Endothelial cell of umbilical vein (primary cell): ENCODE measurements around the gene NTF4.

Source experiments
- EZH2 ChIP-seq: IDR thresholded peaks from 2 replicates; pipeline ENCODE4 v1.6.1; 2012; ENCODE audit warnings: borderline replicate concordance, low read depth, mild to moderate bottlenecking, moderate library complexity, low read length, inconsistent platforms; ENCODE audit not compliant: severe bottlenecking
- FOS ChIP-seq: IDR thresholded peaks from 2 replicates; pipeline ENCODE4 v1.6.1; 2011; ENCODE audit warnings: mild to moderate bottlenecking, low read length, moderate library complexity, borderline replicate concordance; ENCODE audit not compliant: insufficient read depth
- POLR2A ChIP-seq: IDR thresholded peaks from 2 replicates; pipeline ENCODE4 v1.6.1; 2012; ENCODE audit warnings: low read depth, mild to moderate bottlenecking, control low read depth, low read length
- POLR2AphosphoS5 ChIP-seq: IDR thresholded peaks from 2 replicates; pipeline ENCODE4 v1.6.1; 2012; ENCODE audit warnings: low read depth, mild to moderate bottlenecking, control low read depth, low read length, moderate library complexity; ENCODE audit not compliant: insufficient read depth
- TF ChIP-seq, protein P1 (sequence below), 2 donors: IDR thresholded peaks; 1 replicate in 1 of 2; 2 replicates in 1 of 2; pipeline ENCODE4 v1.5.1; 2011; ENCODE audit warnings: low read length in 2 of 2, mild to moderate bottlenecking in 2 of 2, moderate library complexity in 2 of 2, control low read depth in 1 of 2, inconsistent platforms in 1 of 2, low read depth in 1 of 2; ENCODE audit not compliant: insufficient read depth in 1 of 2; ENCODE audit errors: extremely low read depth in 1 of 2
- TF ChIP-seq, protein P2 (sequence below): IDR thresholded peaks from 2 replicates; pipeline ENCODE4 v1.6.1; 2011; ENCODE audit not compliant: insufficient read depth, insufficient read length

DNA sequence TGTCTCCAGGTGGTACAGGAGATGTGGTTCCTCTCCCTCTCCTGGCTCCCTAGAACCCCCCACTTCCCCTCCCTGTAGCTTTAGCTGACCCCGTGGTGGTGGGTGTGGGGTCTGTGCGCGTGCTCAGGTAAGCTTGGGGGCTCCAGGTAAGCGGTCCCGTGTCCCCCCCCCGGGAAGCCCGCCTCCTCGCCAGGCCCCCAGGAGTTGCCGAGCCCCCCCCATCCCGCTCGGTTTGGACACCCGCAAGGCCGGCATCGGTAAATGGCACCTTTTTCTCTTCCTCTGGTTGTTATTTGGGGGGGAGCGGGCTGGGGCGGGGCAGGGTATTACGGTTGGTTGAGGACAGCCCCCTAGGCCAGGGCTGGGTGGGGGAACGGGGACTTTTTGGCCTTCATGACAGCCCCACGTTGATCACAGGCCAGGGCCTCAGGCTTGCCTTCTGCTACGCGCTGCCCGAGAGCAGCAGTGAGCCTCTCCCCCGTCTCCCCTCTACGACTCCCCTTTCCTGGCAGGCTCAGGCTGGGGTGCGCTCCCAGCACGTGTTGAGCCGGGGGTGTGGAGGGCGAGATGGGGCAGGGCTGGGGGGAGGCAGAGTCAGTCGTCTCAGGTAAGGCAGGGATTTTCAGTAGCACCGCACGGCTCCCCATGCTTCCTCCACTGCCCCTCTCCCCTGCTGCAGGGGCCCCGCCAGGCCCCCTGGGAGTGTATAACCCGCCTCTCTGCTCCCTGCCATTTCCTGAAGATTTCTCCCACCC lies 38.9 kb upstream of the NTF4 start:
- TF ChIP-seq POLR2AphosphoS5 (no peak), FOS (no peak), POLR2A (no peak), EZH2 (no peak)
- TF ChIP-seq, protein P1, sequence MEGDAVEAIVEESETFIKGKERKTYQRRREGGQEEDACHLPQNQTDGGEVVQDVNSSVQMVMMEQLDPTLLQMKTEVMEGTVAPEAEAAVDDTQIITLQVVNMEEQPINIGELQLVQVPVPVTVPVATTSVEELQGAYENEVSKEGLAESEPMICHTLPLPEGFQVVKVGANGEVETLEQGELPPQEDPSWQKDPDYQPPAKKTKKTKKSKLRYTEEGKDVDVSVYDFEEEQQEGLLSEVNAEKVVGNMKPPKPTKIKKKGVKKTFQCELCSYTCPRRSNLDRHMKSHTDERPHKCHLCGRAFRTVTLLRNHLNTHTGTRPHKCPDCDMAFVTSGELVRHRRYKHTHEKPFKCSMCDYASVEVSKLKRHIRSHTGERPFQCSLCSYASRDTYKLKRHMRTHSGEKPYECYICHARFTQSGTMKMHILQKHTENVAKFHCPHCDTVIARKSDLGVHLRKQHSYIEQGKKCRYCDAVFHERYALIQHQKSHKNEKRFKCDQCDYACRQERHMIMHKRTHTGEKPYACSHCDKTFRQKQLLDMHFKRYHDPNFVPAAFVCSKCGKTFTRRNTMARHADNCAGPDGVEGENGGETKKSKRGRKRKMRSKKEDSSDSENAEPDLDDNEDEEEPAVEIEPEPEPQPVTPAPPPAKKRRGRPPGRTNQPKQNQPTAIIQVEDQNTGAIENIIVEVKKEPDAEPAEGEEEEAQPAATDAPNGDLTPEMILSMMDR (IDR thresholded peaks at IDR 0.05; ENCODE audit: extremely low read depth in 1 of 2, insufficient read depth in 1 of 2, low read depth in 1 of 2, low read length in 2 of 2) = no peak
- TF ChIP-seq, protein P2, sequence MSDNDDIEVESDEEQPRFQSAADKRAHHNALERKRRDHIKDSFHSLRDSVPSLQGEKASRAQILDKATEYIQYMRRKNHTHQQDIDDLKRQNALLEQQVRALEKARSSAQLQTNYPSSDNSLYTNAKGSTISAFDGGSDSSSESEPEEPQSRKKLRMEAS = no peak
